ENCODE measurements around the gene DMD. TPM values are rescaled to one million over a fixed set of nuclear protein-coding genes. Genes with fewer than 3 reads are reported as not detected.

DMD gene
- total and polyA plus RNA-seq, 2 experiments from 2014 or later = 1.5 to 2.0 TPM

GRCh38 chrX:31656013-31656412 is 1555.3 kb downstream of the DMD start:
- no peaks in the 10 kb centered on the region for H3K4me1 ChIP-seq (ENCODE audit: insufficient read depth)
- TF ChIP-seq EZH2phosphoT487 (IDR thresholded peaks at IDR 0.05; ENCODE audit: insufficient read depth, low read depth) = no peak
- TF ChIP-seq EZH2 (IDR thresholded peaks at IDR 0.05; ENCODE audit: insufficient read depth, poor library complexity, severe bottlenecking) = no peak
- H2AFZ ChIP-seq = no peak overlapping the region
- H4K20me1 ChIP-seq (ENCODE audit: insufficient read depth) = no peaks in the 10 kb centered on the region
- H3K4me2 ChIP-seq (ENCODE audit: unreplicated experiment) = no peak overlapping the region
- H3K36me3 ChIP-seq (ENCODE audit: low read depth) = no peaks in the 10 kb centered on the region
- no peak overlapping the region for H3K9ac ChIP-seq
- H3K27me3 ChIP-seq (replicated peaks; ENCODE audit: insufficient read depth) = no peaks in the 10 kb centered on the region
- H3K4me3 ChIP-seq = no peak overlapping the region
- no peaks in the 10 kb centered on the region for H3K9me2 ChIP-seq (ENCODE audit: insufficient read depth)
- no peaks in the 10 kb centered on the region for H3K9me3 ChIP-seq (ENCODE audit: low read depth)
- no peaks in the 10 kb centered on the region for H3K79me2 ChIP-seq (ENCODE audit: insufficient read depth)
- peak; percentile 15 for DNase-seq
- in situ Hi-C loops (cut with MboI) = loop anchor here (10.0 to 25.0 kb wide), 3 partner anchors 371 to 611 kb away; no protein-coding TSS in a partner anchor
- H3F3A ChIP-seq (ENCODE audit: insufficient read depth) = no peaks in the 10 kb centered on the region
- no peak overlapping the region for H3K27ac ChIP-seq

GRCh38 chrX:31653422-31653821 is 1557.9 kb downstream of the DMD start:
- H3K27me3 ChIP-seq (replicated peaks; ENCODE audit: insufficient read depth) = no peaks in the 10 kb centered on the region
- no peak overlapping the region for H3K4me2 ChIP-seq (ENCODE audit: unreplicated experiment)
- no peaks in the 10 kb centered on the region for H4K20me1 ChIP-seq (ENCODE audit: insufficient read depth)
- H3K4me1 ChIP-seq (ENCODE audit: insufficient read depth) = no peaks in the 10 kb centered on the region
- no peak overlapping the region for H3K27ac ChIP-seq
- DNase-seq = no peak
- H3K9ac ChIP-seq = no peak overlapping the region
- no peak overlapping the region for H2AFZ ChIP-seq
- H3K36me3 ChIP-seq (ENCODE audit: low read depth) = no peaks in the 10 kb centered on the region
- H3K79me2 ChIP-seq (ENCODE audit: insufficient read depth) = no peaks in the 10 kb centered on the region
- H3K9me2 ChIP-seq (ENCODE audit: insufficient read depth) = no peaks in the 10 kb centered on the region
- no peak overlapping the region for H3K4me3 ChIP-seq
- H3F3A ChIP-seq (ENCODE audit: insufficient read depth) = no peaks in the 10 kb centered on the region
- no peaks in the 10 kb centered on the region for H3K9me3 ChIP-seq (ENCODE audit: low read depth)
- TF ChIP-seq EZH2 (IDR thresholded peaks at IDR 0.05; ENCODE audit: insufficient read depth, poor library complexity, severe bottlenecking) = no peak
- TF ChIP-seq EZH2phosphoT487 (IDR thresholded peaks at IDR 0.05; ENCODE audit: insufficient read depth, low read depth) = no peak
- in situ Hi-C loops (cut with MboI) = loop anchor here (10.0 to 25.0 kb wide), 3 partner anchors 369 to 609 kb away; no protein-coding TSS in a partner anchor

- Histone ChIP-seq H3K4me1 (ENCODE audit: insufficient read depth) (no peaks in the 10 kb centered on the region), H3K9me2 (ENCODE audit: insufficient read depth) (no peaks in the 10 kb centered on the region), H3K4me2 (ENCODE audit: unreplicated experiment) (no peak overlapping the region), H3K9ac (no peak overlapping the region), H3K79me2 (ENCODE audit: insufficient read depth) (no peaks in the 10 kb centered on the region), H4K20me1 (ENCODE audit: insufficient read depth) (no peaks in the 10 kb centered on the region), H2AFZ (no peak overlapping the region), H3K4me3 (no peak overlapping the region), H3K27ac (no peak overlapping the region), H3K36me3 (ENCODE audit: low read depth) (no peaks in the 10 kb centered on the region), H3F3A (ENCODE audit: insufficient read depth) (no peaks in the 10 kb centered on the region), H3K27me3 (replicated peaks; ENCODE audit: insufficient read depth) (no peaks in the 10 kb centered on the region), H3K9me3 (ENCODE audit: low read depth) (no peaks in the 10 kb centered on the region)
- WGBS, 2 experiments (ENCODE audit: low coverage in 1 of 2, low lambda C conversion rate in 2 of 2, missing lambda C conversion rate in 2 of 2) = 60 to 71% methylated on average over 1 of the region's 1 CpG
- no peak for TF ChIP-seq EZH2phosphoT487 (IDR thresholded peaks at IDR 0.05; ENCODE audit: insufficient read depth, low read depth)
- TF ChIP-seq EZH2 (IDR thresholded peaks at IDR 0.05; ENCODE audit: insufficient read depth, poor library complexity, severe bottlenecking) = no peak
- DNase-seq = no peak
- in situ Hi-C loops (cut with MboI) = loop anchor here (10.0 to 25.0 kb wide), 3 partner anchors 368 to 608 kb away; no protein-coding TSS in a partner anchor
These were observed 1558.7 kb downstream of the DMD start for GRCh38 chrX:31652650-31653049.

GRCh38 chrX:31649201-31649600 is 1562.1 kb downstream of the DMD start:
- DNase-seq = no peak
- Histone ChIP-seq H3K27ac (no peak overlapping the region), H3F3A (ENCODE audit: insufficient read depth) (no peaks in the 10 kb centered on the region), H3K4me1 (ENCODE audit: insufficient read depth) (no peaks in the 10 kb centered on the region), H3K9ac (no peak overlapping the region), H2AFZ (no peak overlapping the region), H3K9me2 (ENCODE audit: insufficient read depth) (no peaks in the 10 kb centered on the region), H3K27me3 (replicated peaks; ENCODE audit: insufficient read depth) (no peaks in the 10 kb centered on the region), H3K9me3 (ENCODE audit: low read depth) (no peaks in the 10 kb centered on the region), H3K79me2 (ENCODE audit: insufficient read depth) (no peaks in the 10 kb centered on the region), H3K36me3 (ENCODE audit: low read depth) (no peaks in the 10 kb centered on the region), H4K20me1 (ENCODE audit: insufficient read depth) (no peaks in the 10 kb centered on the region), H3K4me3 (no peak overlapping the region), H3K4me2 (ENCODE audit: unreplicated experiment) (no peak overlapping the region)
- 39 to 58% methylated on average over 2 to 3 of the region's 3 CpGs for WGBS, 2 experiments (ENCODE audit: low coverage in 1 of 2, low lambda C conversion rate in 2 of 2, missing lambda C conversion rate in 2 of 2)
- in situ Hi-C loops (cut with MboI) = no loop called here
- TF ChIP-seq EZH2phosphoT487 (IDR thresholded peaks at IDR 0.05; ENCODE audit: insufficient read depth, low read depth) = no peak
- no peak for TF ChIP-seq EZH2 (IDR thresholded peaks at IDR 0.05; ENCODE audit: insufficient read depth, poor library complexity, severe bottlenecking)

GRCh38 chrX:31633349-31633748 is 1578.0 kb downstream of the DMD start:
- H3K4me1 ChIP-seq (ENCODE audit: insufficient read depth) = no peaks in the 10 kb centered on the region
- H3K9ac ChIP-seq = no peak overlapping the region
- in situ Hi-C loops (cut with MboI) = no loop called here
- no peak for DNase-seq
- no peaks in the 10 kb centered on the region for H3K79me2 ChIP-seq (ENCODE audit: insufficient read depth)
- H3K27ac ChIP-seq = no peak overlapping the region
- WGBS, 2 experiments (ENCODE audit: low coverage in 1 of 2, low lambda C conversion rate in 2 of 2, missing lambda C conversion rate in 2 of 2) = 47 to 52% methylated on average over 2 of the region's 2 CpGs
- no peaks in the 10 kb centered on the region for H3K9me2 ChIP-seq (ENCODE audit: insufficient read depth)
- no peaks in the 10 kb centered on the region for H3F3A ChIP-seq (ENCODE audit: insufficient read depth)
- no peak overlapping the region for H2AFZ ChIP-seq
- H4K20me1 ChIP-seq (ENCODE audit: insufficient read depth) = no peaks in the 10 kb centered on the region
- TF ChIP-seq EZH2phosphoT487 (IDR thresholded peaks at IDR 0.05; ENCODE audit: insufficient read depth, low read depth) = no peak
- no peak for TF ChIP-seq EZH2 (IDR thresholded peaks at IDR 0.05; ENCODE audit: insufficient read depth, poor library complexity, severe bottlenecking)
- H3K4me2 ChIP-seq (ENCODE audit: unreplicated experiment) = no peak overlapping the region
- H3K36me3 ChIP-seq (ENCODE audit: low read depth) = no peaks in the 10 kb centered on the region
- no peaks in the 10 kb centered on the region for H3K9me3 ChIP-seq (ENCODE audit: low read depth)
- H3K4me3 ChIP-seq = no peak overlapping the region
- no peaks in the 10 kb centered on the region for H3K27me3 ChIP-seq (replicated peaks; ENCODE audit: insufficient read depth)

All from GM23248 (cell line).